Right lung (tissue), 5 donors: ENCODE measurements around the gene RSAD1. TPM values are rescaled to one million over a fixed set of nuclear protein-coding genes. Genes with fewer than 3 reads are reported as not detected.
A peak's percentile ranks its signal among the peaks of the same experiment; 100 is the strongest.
"Not testable (repeated sequence)": the region's sequence is repeated elsewhere in the genome, so short reads cannot be mapped to it uniquely, and the experiment has no call there.

Experiments
- DNase-seq, 2 donors: peaks; one replicate each; pipeline ENCODE4 v3.0.0-alpha.2; 2013
- polyA plus RNA-seq, 5 donors: library from polyadenylated mRNA; unstranded; fragments of 120-200 nt; gene quantifications; one replicate each; pipeline versions ENCODE4 v1.2.1 to v1.2.3, GENCODE V29; 2013; ENCODE audit warnings: inconsistent platforms in 1 of 5, low replicate concordance in 1 of 5; ENCODE audit not compliant: insufficient read length in 5 of 5, insufficient read depth in 1 of 5

The RSAD1 gene
- polyA plus RNA-seq, 5 donors, result 41.2 to 56.4 (median 50.3) TPM

- DNase-seq, result no peak
Measured at GRCh38 chr17:50471009-50471905, 7.4 kb upstream of the RSAD1 start.

GRCh38 chr17:50472286-50472685, 6.4 kb upstream of the RSAD1 start:
- no peak for DNase-seq

DNA sequence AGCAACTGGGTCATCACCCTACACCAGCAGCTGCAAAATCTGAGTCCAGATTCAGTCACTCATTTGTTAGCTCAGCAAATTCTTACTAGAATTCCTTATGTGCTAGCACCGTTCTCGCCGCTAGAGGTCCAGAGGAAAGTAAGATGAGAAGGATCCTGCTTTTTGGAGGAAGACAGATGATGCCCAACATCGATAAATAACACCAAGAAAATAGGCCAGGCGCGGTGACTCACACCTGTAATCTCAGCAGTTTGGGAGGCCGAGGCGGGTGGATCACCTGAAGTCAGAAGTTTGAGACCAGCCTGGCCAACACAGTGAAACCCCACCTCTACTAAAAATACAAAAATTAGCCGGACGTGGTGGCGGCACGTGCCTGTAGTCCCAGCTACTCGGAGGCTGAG, 5.9 kb upstream of the RSAD1 start:
- DNase-seq, result not testable (repeated sequence)

- DNase-seq, result no peak
Measured at GRCh38 chr17:50473901-50474300, 4.8 kb upstream of the RSAD1 start.

- no peak for DNase-seq
Measured at GRCh38 chr17:50474523-50474922, 4.1 kb upstream of the RSAD1 start.

- DNase-seq, result no peak
Measured at GRCh38 chr17:50475362-50475761, 3.3 kb upstream of the RSAD1 start.

DNA sequence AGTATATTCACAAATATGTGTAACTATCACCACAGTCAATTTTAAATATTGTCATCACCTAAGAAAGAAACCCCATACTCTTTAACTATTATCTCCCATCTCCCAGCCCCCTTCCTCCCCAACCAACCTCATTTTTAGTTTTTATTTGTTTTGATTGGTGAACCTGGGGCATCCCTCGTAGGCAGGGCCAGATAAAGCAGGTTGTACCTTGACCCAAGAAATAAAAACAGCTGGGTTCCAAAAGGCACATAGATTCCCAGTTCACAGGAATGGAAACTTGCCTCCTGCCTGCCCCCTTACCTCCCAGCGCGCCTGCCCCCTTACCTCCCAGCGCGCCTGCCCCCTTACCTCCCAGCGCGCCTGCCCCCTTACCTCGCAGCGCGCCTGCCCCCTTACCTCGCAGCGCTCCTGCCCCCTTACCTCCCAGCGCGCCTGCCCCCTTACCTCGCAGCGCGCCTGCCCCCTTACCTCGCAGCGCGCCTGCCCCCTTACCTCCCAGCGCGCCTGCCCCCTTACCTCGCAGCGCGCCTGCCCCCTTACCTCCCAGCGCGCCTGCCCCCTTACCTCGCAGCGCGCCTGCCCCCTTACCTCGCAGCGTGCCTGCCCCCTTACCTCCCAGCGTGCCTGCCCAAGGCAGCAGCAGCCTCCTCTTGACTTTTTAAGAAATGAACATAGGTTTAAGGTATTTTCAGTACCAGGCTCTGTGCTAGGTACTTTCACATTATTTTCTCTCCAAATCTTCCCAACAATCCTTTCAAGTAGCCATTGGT, 2.7 kb upstream of the RSAD1 start:
- DNase-seq, result not testable (repeated sequence)

- DNase-seq, result no peak
Measured at GRCh38 chr17:50476545-50477315, 1.9 kb upstream of the RSAD1 start.

DNA sequence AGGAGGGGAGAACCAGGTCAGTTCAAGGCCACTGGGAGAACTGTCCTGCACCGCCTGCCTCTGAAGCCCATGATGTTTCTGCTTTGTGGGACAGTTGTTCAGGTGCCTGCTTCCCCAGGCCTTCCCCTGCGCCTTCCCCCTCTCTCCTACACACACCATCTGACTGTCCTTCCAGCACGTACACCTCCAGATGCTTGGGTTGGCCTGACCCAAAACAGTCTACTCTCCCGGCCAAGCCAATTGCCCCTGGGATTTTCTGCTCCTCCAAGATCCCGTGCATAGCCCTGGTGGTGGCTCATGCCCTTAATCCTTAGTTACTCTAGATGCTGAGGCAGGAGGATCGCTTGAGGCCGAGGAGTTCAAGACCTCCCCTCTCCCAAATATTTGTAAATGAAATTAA, 684 bp upstream of the RSAD1 start:
- DNase-seq, result no peak

DNA sequence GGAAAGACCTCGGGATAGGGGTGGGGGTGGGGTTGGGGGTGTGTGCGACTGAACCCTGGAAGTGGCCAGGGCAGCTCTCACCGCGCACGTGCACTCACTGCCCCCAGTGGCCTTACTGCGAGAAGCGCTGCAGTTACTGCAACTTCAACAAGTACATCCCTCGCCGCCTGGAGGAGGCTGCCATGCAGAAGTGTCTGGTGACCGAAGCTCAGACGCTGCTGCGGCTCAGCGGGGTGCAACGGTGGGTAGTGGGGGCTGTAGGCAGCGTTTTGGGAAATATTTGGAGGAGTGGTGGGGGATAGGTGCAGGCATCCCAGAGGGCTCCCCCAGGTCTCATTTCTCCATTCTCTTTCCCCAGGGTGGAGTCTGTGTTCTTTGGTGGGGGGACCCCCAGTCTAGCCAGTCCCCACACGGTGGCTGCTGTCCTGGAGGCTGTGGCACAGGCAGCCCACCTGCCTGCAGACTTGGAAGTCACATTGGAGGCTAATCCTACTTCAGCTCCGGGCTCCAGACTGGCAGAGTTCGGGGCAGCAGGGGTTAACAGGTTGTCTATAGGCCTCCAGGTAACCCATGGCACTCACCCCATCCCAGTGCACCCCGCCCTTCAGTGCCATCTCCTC, 972 bp downstream of the RSAD1 start:
- DNase-seq, result peak; percentile 47 to 61

DNA sequence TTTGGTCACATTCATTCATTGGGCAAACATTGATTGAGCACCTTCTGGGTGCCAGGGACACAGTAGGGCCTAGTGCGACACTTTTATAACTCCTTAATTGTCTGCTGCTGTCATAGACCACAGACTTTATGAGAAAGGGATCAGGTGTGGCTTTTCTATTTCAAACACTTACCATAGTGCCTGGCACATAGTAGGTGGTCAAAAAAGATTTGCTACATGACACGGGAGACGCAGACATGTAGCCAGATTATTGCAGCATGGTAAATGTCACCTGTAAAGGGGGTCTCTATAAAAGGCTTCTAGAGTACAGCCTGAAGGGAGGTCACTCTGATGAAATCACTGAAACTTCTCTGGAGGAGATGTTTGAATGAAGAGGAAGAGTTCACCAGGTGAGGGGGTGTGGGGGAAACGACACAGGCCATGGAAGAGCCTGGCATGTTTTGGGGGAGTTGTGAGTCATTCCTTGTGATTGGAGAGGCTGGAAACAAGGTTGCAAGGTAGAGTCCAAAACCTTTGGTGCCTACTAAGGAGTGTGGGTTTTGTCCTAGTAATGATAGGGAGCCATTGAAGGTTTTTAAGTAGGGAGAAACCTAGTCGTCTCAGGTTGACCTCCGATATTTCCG, 1.6 kb downstream of the RSAD1 start:
- DNase-seq, result no peak

DNA sequence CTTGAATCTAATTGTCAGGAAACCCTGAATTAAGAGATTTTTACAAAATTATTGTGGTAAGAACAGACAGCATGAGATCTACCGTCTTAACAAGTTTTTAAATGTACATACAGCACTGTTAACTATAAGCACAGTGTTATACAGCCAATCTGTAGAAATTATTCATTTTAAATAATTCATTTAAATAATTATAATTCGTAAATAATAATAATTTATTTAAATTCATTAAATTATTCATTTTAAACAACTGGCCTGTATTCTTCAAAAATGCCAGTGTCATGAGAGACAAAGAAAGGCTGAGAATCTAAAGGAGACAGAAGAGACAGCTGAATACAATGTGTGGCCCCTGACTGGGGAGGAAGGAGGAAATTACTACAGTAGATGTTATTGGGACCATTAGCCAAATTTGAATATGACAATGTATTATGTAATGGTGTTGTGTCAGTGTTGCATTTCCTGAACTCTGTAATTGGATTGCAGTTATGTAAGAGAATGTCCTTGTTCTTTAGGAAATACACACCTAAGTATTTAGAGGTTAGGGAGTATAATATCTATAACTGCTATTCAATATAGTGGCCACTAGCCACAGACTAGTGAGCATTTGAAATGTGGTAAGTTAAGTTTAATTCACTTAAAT, 2.3 kb downstream of the RSAD1 start:
- no peak for DNase-seq

- DNase-seq, result no peak
Measured at GRCh38 chr17:50481648-50482047, 3.0 kb downstream of the RSAD1 start.

DNA sequence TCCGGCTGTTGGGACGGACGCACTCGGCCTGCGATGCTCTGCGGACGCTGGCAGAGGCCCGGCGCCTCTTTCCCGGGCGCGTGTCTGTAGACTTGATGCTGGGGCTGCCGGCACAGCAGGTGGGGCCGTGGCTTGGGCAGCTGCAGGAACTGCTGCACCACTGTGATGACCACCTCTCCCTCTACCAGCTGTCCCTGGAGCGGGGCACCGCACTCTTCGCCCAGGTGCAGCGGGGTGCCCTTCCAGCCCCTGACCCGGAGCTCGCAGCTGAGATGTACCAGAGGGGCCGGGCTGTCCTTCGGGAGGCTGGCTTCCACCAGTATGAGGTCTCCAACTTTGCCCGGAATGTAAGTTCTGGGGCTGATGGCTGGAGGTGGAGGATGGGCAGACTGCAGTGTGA, 3.5 kb downstream of the RSAD1 start:
- DNase-seq, result no peak

DNA sequence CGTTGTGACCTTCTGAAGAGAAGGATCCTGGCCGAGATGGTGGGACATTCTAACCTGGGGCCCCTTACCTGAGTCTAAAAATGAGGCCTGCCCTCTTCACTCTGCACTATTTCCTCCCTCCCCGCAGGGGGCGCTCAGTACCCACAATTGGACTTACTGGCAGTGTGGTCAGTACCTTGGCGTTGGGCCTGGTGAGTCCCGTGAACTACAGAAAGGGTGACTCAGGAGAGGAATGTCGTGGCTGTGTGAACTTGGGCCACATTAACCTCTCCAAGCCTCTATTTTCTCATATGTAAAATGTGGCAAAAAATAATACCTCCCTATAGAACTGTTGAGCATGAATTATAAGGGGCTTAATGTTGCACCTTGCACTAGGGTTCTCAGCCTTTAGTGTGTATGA, 3.9 kb downstream of the RSAD1 start:
- peak; percentile 64 to 72 for DNase-seq

DNA sequence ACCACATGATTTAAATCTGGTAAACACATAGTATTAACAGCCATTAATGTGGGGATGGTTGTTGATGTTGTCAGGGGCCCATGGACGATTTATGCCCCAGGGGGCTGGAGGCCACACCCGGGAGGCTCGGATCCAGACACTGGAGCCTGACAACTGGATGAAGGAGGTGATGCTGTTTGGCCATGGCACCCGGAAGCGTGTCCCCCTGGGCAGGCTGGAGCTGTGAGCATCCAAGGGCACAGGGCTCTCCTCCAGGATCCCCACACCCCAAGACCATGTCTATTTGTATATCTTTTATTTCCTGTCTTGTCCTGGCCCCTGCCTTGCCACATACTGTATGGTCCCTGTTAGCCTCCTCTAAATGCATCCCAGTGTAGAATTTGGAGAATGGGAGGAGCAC, 4.6 kb downstream of the RSAD1 start:
- DNase-seq, result no peak

- no peak for DNase-seq
Measured at GRCh38 chr17:50484386-50485155, 5.9 kb downstream of the RSAD1 start.

DNA sequence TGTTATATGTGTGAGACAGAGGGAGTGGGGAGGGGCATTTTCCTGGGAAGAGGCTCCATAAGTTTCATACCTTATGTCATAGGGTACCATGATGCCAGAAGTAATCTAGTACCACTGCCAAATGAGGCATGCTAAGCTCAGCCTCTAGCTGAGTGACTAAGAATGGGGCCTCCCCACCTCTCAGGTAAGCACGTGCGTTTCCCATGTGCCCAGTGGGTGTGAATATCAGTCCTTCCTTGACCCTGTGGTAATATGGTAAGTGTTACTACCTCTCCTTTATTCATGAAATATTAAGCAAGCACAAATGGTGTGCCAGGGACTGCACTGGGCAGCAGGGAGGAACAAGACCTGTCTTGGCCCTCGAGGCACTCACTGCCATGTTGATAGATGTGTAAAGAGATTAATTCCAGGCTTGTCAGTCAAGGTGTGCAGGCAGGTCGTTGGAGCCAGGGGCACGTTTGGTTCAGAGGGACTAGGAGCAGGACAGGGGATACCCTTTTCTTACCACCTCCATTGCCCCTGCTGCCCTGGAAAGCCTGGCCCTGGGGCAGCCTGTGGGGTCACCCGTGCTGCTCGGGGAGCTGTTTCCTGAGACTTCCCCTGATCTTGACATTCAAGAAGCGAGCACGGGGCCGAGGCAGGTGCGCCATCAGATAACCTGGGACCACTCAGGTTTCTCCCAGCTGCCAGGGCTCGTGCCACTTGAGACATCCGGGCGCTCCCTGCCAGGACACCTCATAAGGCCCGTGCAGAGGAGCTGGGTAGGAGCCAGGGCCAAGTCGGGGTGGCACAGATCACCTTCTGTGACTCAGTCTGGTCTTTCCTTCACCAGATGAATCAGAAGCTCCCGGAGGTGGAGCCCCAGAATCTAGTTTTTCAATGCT, 8.8 kb downstream of the RSAD1 start:
- DNase-seq, result no peak

GRCh38 chr17:50488880-50489279, 10.2 kb downstream of the RSAD1 start:
- no peak for DNase-seq
